DND-41 (cell line): ENCODE measurements around the gene GRIN1.

ENCODE experiments used
- ATAC-seq: fragments of 200-7000 bp; cut with Tn5 transposase; 3 replicates; pipeline ENCODE4 v1.9.1; 2021; ENCODE audit warnings: low read depth; ENCODE audit not compliant: insufficient read depth
- DNase-seq: peaks from one replicate; pipeline ENCODE4 v3.0.0-alpha.2; 2020
- H2AFZ ChIP-seq: 2 replicates; pipeline ENCODE4 v1.6.0; 2012; ENCODE audit warnings: low read depth, low read length
- H3K27ac ChIP-seq: 2 replicates; pipeline ENCODE4 v1.5.1; 2012; ENCODE audit warnings: low read length, inconsistent platforms
- H3K27me3 ChIP-seq: fragments of 200-600 bp; sonication (generic); 2 replicates; pipeline ENCODE4 v1.6.0; 2012; ENCODE audit warnings: low read length, mild to moderate bottlenecking, inconsistent platforms; ENCODE audit not compliant: insufficient read depth, poor library complexity
- H3K36me3 ChIP-seq: 2 replicates; pipeline ENCODE4 v1.5.1; 2012; ENCODE audit warnings: low read length, inconsistent platforms; ENCODE audit not compliant: insufficient read depth
- H3K4me1 ChIP-seq: 2 replicates; pipeline ENCODE4 v1.5.1; 2012; ENCODE audit warnings: mild to moderate bottlenecking, low read length; ENCODE audit not compliant: insufficient read depth
- H3K4me2 ChIP-seq: 2 replicates; pipeline ENCODE4 v1.6.0; 2012; ENCODE audit warnings: mild to moderate bottlenecking, moderate library complexity, low read length, inconsistent platforms; ENCODE audit not compliant: insufficient read depth
- H3K4me3 ChIP-seq, 2 experiments: fragments of 200-600 bp in 1 of 2; shearing (Covaris generic) in 1 of 2; 2 replicates each; pipeline ENCODE4 v1.5.1; 2012 to 2016; ENCODE audit warnings: inconsistent platforms in 2 of 2, low read length in 2 of 2, mild to moderate bottlenecking in 2 of 2, low read depth in 1 of 2, moderate library complexity in 1 of 2
- H3K79me2 ChIP-seq: 2 replicates; pipeline ENCODE4 v1.6.0; 2012; ENCODE audit warnings: low read length, inconsistent platforms; ENCODE audit not compliant: insufficient read depth
- H3K9ac ChIP-seq: 2 replicates; pipeline ENCODE4 v1.6.0; 2012; ENCODE audit warnings: low read depth, mild to moderate bottlenecking, inconsistent platforms, low read length, moderate library complexity
- H3K9me3 ChIP-seq: 2 replicates; pipeline ENCODE4 v1.5.1; 2012; ENCODE audit warnings: low read length, moderate library complexity, mild to moderate bottlenecking, inconsistent platforms; ENCODE audit not compliant: insufficient read depth, severe bottlenecking
- H4K20me1 ChIP-seq: 2 replicates; pipeline ENCODE4 v1.6.0; 2012; ENCODE audit warnings: low read length; ENCODE audit not compliant: insufficient read depth
- CTCF ChIP-seq: IDR thresholded peaks from 2 replicates; pipeline ENCODE4 v1.5.1; 2012; ENCODE audit warnings: borderline replicate concordance, low read length, moderate library complexity, mild to moderate bottlenecking; ENCODE audit not compliant: poor library complexity, severe bottlenecking; ENCODE audit errors: extremely low read depth
- EZH2 ChIP-seq: IDR thresholded peaks from 3 replicates; pipeline ENCODE4 v1.6.1; 2012; ENCODE audit warnings: borderline replicate concordance, low read depth, mild to moderate bottlenecking, moderate library complexity, low read length, inconsistent platforms; ENCODE audit not compliant: severe bottlenecking

GRIN1 gene

GRCh38 chr9:137139468-137140150 is 655 bp downstream of the GRIN1 start:
- Histone ChIP-seq H3K36me3 (no peaks in the 10 kb centered on the region), H3K27me3 (no peaks in the 10 kb centered on the region), H3K4me2 (no peak overlapping the region), H3K27ac (no peak overlapping the region), H3K9ac (no peak overlapping the region), H3K9me3 (no peaks in the 10 kb centered on the region), H3K4me1 (peaks cover 18% of the 10 kb centered on the region), H4K20me1 (peaks cover 23% of the 10 kb centered on the region), H2AFZ (no peak overlapping the region), H3K79me2 (no peaks in the 10 kb centered on the region), H3K4me3 (no peak overlapping the region)
- TF ChIP-seq CTCF (no peak), EZH2 (no peak)
- ATAC-seq (no peak), DNase-seq (no peak)

DNA sequence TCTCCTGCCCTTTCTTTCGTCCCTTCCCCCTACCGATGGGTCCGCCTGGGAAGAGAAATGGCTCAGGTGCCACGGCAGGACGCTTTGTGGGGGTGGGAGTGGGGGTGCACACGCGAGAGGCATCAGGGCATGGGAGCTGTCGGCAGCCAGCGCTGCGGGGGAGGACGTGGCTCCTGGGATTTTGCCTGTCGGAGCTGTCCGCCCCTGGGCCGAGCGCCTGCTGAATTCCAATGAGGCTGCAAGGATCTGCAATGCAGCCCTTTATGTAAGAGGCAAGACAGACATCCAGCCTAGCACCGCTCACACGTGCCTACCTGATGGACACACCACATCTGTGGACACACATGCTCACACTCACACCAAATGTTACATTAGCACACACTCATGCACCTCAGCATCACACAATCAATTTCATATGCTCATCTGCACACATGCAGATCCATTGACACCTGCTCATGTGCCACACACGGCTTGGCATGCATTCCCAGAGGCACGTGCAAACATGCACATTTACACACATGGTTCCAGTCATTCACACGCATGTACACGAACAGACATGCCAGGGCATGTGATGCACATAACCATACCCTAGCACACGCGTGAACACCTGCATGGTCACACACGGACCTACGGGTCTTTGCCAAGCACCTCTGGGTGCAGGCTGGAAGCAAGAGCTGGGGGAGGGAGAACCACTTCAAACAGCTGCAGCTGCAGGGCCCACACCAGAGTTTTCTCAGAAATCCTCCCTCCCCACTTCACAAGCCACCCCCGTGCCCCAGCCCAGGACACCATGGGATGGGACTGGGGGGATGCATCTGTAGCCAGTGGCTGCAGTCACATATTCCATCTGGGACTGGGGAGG is 1.4 kb downstream of the GRIN1 start:
- H3K4me1 ChIP-seq = peaks cover 18% of the 10 kb centered on the region
- DNase-seq = peak; percentile 76
- H3K4me2 ChIP-seq = no peak overlapping the region
- H4K20me1 ChIP-seq = peaks cover 23% of the 10 kb centered on the region
- TF ChIP-seq CTCF (no peak), EZH2 (no peak)
- H3K4me3 ChIP-seq = no peak overlapping the region
- peak; percentile 81 for ATAC-seq
- H3K9me3 ChIP-seq = no peaks in the 10 kb centered on the region
- H2AFZ ChIP-seq = no peak overlapping the region
- no peaks in the 10 kb centered on the region for H3K79me2 ChIP-seq
- H3K9ac ChIP-seq = no peak overlapping the region
- no peaks in the 10 kb centered on the region for H3K27me3 ChIP-seq
- no peaks in the 10 kb centered on the region for H3K36me3 ChIP-seq
- H3K27ac ChIP-seq = no peak overlapping the region

DNA sequence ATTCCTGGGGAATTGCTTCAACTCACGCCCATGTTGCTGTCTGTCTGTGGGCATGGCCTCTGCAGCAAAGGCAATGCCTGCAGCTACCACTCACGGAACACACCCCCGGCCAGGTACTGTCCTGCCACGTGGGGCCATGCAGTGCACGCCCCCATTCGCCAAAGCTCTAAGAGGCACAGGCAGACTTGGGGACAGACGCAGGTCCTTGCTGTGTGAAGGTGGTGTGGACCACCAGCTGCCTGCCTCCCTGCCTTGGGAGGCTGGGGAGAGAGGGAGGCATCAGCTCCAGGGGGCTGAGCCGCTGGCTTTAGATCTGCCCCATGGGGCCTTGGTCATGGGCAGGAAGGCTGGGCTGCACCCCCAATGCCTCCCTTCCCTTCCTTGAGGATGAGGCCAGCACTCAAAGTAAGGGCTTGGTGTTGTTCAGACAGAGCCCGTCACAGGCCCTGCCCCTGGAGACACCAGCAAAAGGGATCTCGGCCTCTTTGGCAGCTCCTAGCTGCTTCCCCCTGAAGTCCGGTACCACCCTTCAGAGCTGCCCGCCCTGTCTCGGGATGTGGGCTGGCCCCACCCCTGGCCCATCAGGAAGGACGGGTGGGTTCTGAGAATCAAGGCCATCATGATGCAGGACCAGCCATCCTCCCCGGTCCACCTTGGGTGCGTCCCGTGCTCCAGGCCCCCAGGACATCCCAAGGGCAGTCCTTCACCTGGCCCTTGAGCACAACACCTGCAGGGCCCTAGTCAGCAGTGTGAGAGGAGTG is 2.3 kb downstream of the GRIN1 start:
- H3K9me3 ChIP-seq = no peaks in the 10 kb centered on the region
- H3K9ac ChIP-seq = no peak overlapping the region
- H3K4me3 ChIP-seq = no peak overlapping the region
- peaks cover 23% of the 10 kb centered on the region for H4K20me1 ChIP-seq
- no peaks in the 10 kb centered on the region for H3K79me2 ChIP-seq
- no peaks in the 10 kb centered on the region for H3K36me3 ChIP-seq
- no peak overlapping the region for H3K27ac ChIP-seq
- no peak; the same call in 1 of the 3 replicates for ATAC-seq
- TF ChIP-seq EZH2 = no peak
- TF ChIP-seq CTCF = no peak
- DNase-seq = no peak
- H3K4me1 ChIP-seq = peaks cover 18% of the 10 kb centered on the region
- no peak overlapping the region for H2AFZ ChIP-seq
- no peaks in the 10 kb centered on the region for H3K27me3 ChIP-seq
- no peak overlapping the region for H3K4me2 ChIP-seq
